A673 (cell line): ENCODE results near the gene ZNF81. TPM values are rescaled to one million over a fixed set of nuclear protein-coding genes. Genes with fewer than 3 reads are reported as not detected.

Experiments used
- BruUV-seq: library from RNA; stranded (reverse); fragments of 400-500 nt; replicated peaks from 2 replicates; lab custom pipeline; 2021; lab: Mats Ljungman, UMichigan
- CTCF ChIA-PET: fragments of 300-600 bp; sonication (Branson Sonifier 250); formaldehyde crosslinking; loops from one replicate; lab custom pipeline; 2022; ENCODE audit warnings: antibody characterized with exemption; lab: Charles Lee
- POLR2A ChIA-PET: fragments of 300-600 bp; sonication (Branson Sonifier 250); formaldehyde crosslinking; loops from one replicate; lab custom pipeline; 2022; ENCODE audit warnings: antibody characterized with exemption; ENCODE audit not compliant: low non-redundant PET; lab: Charles Lee
- DNase-seq: peaks from one replicate; pipeline ENCODE4 v3.0.0-alpha.2; 2015; ENCODE audit warnings: low spot score
- H3K27ac ChIP-seq: fragments of 200-600 bp; sonication (generic); 2 replicates; pipeline ENCODE4 v1.5.1; 2016; ENCODE audit warnings: mixed run types, low read depth, mild to moderate bottlenecking, mixed read lengths, antibody characterized with exemption, low read length; ENCODE audit not compliant: poor library complexity, severe bottlenecking
- H3K27me3 ChIP-seq: fragments of 200-600 bp; sonication (generic); replicated peaks from 2 replicates; pipeline ENCODE4 v1.6.1; 2017; ENCODE audit warnings: mixed run types, low read depth, mild to moderate bottlenecking, mixed read lengths, antibody characterized with exemption, low read length; ENCODE audit not compliant: insufficient read depth, poor library complexity
- H3K36me3 ChIP-seq: fragments of 200-600 bp; sonication (generic); 2 replicates; pipeline ENCODE4 v1.6.1; 2016; ENCODE audit warnings: mixed run types, mild to moderate bottlenecking, mixed read lengths, antibody characterized with exemption, low read length; ENCODE audit not compliant: insufficient read depth, poor library complexity, severe bottlenecking
- H3K4me1 ChIP-seq: fragments of 200-600 bp; sonication (generic); 2 replicates; pipeline ENCODE4 v1.6.1; 2017; ENCODE audit warnings: mixed run types, mild to moderate bottlenecking, mixed read lengths, antibody characterized with exemption, low read length; ENCODE audit not compliant: insufficient read depth, poor library complexity, severe bottlenecking
- H3K4me3 ChIP-seq: fragments of 200-600 bp; sonication (generic); 2 replicates; pipeline ENCODE4 v1.5.1; 2016; ENCODE audit warnings: low read depth, mixed run types, mild to moderate bottlenecking, mixed read lengths, low read length; ENCODE audit not compliant: poor library complexity, severe bottlenecking
- H3K9me3 ChIP-seq: fragments of 200-600 bp; sonication (generic); 2 replicates; pipeline ENCODE4 v1.6.1; 2016; ENCODE audit warnings: mixed run types, low read depth, mild to moderate bottlenecking, mixed read lengths, antibody characterized with exemption, low read length; ENCODE audit not compliant: poor library complexity, severe bottlenecking
- CTCF ChIP-seq: fragments of 300-800, 200-600 bp; sonication (generic); conservative IDR thresholded peaks from 2 replicates; pipeline ENCODE4 v1.5.1; 2017; ENCODE audit warnings: low read depth, mild to moderate bottlenecking, antibody characterized with exemption, low read length, moderate library complexity, mixed read lengths
- EZH2 ChIP-seq: fragments of 200-600 bp; sonication (generic); IDR thresholded peaks from 2 replicates; pipeline ENCODE4 v1.6.1; 2017; ENCODE audit warnings: borderline replicate concordance, low read depth, mild to moderate bottlenecking, mixed read lengths, antibody characterized with exemption, low read length; ENCODE audit not compliant: poor library complexity, severe bottlenecking
- intact Hi-C: fragments of 100-400 bp; cut with micrococcal nuclease; formaldehyde crosslinking; loops from one replicate; pipeline ENCODE4 v1.10.0; 2022; ENCODE audit not compliant: unreplicated experiment
- total RNA-seq: library from RNA; stranded (reverse); gene quantifications from 2 replicates; pipeline ENCODE4 v1.2.3, GENCODE V29; 2021

Gene ZNF81
- total RNA-seq, 1 experiment from 2014 or later, result 11.2 TPM

DNA sequence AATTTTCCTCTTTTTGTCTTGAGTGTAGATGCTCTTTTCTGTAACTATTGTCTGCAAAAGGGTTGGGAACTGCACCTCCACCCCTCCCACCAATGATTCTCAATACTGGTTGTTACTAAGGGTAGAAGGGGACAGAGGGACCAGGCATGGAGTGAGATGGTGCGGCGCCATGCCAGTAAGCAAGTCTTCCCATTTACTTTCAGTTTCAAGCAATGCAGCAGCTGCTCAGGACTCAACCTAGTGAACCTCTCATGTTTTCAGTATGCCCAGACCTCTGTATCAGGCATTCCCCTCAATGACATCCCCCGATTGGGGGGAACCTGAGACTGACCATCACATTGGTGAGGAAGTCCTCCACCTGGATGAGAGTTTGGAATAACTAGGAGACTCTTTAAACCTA, 41.5 kb downstream of the ZNF81 start:
- POLR2A ChIA-PET, result no interaction called here
- Histone ChIP-seq H3K9me3 (peaks cover 4% of the 10 kb centered on the region), H3K4me1 (no peaks in the 10 kb centered on the region), H3K36me3 (no peaks in the 10 kb centered on the region), H3K27ac (no peak overlapping the region), H3K27me3 (no peaks in the 10 kb centered on the region), H3K4me3 (no peak overlapping the region)
- intact Hi-C loops, result no loop called here
- no TSS peak for BruUV-seq
- CTCF ChIA-PET, result no interaction called here
- TF ChIP-seq CTCF, result no peak
- TF ChIP-seq EZH2, result no peak
- no peak for DNase-seq

GRCh38 chrX:47879463-47879862, 42.8 kb downstream of the ZNF81 start:
- ChIA-PET POLR2A (no interaction called here), CTCF (no interaction called here)
- Histone ChIP-seq H3K4me1 (no peaks in the 10 kb centered on the region), H3K9me3 (peaks cover 4% of the 10 kb centered on the region), H3K27ac (no peak overlapping the region), H3K27me3 (no peaks in the 10 kb centered on the region), H3K36me3 (no peaks in the 10 kb centered on the region), H3K4me3 (no peak overlapping the region)
- TF ChIP-seq CTCF (no peak), EZH2 (no peak)
- BruUV-seq, result no TSS peak
- intact Hi-C loops, result no loop called here
- no peak for DNase-seq

DNA sequence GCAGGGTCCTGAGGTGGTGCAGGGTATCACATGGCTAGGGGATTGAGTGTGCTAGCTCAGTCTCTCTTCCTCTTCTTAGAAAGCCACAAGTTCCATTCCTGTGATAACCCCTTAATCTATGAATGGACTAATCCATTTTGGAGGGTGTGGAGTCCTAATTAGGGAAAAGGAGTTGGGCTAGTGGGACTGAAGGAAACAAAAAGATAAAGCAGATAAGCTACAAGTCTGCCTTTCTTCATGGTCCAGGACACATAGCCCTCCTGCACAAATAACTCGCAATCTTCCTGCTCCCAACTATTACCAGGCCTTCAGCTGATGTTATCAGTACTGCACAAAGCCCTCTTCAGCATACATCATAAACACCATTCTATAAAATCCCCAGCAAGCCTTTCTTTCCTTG, 44.2 kb downstream of the ZNF81 start:
- intact Hi-C loops, result no loop called here
- TF ChIP-seq EZH2, result no peak
- no peak for TF ChIP-seq CTCF
- Histone ChIP-seq H3K9me3 (peaks cover 4% of the 10 kb centered on the region), H3K27ac (no peak overlapping the region), H3K4me1 (no peaks in the 10 kb centered on the region), H3K27me3 (no peaks in the 10 kb centered on the region), H3K36me3 (no peaks in the 10 kb centered on the region), H3K4me3 (no peak overlapping the region)
- BruUV-seq, result no TSS peak
- CTCF ChIA-PET, result no interaction called here
- POLR2A ChIA-PET, result no interaction called here
- no peak for DNase-seq
